NB4 (cell line): Measurements from ENCODE around the gene CRYBB1.

Source experiments
- DNase-seq: peaks from one replicate; pipeline ENCODE4 v3.0.0; 2010; ENCODE audit warnings: low read depth
- H3K4me3 ChIP-seq: one replicate; pipeline ENCODE4 v1.5.1; 2011; ENCODE audit warnings: mild to moderate bottlenecking, low read depth, low read length, moderate library complexity
- CTCF ChIP-seq: IDR thresholded peaks from one replicate; pipeline ENCODE4 v1.5.1; 2012; ENCODE audit warnings: low read depth, low read length
- MAX ChIP-seq: IDR thresholded peaks from 2 replicates; pipeline ENCODE4 v1.6.1; 2011; ENCODE audit warnings: low read depth, low read length
- MYC ChIP-seq: IDR thresholded peaks from 2 replicates; pipeline ENCODE4 v1.6.1; 2011; ENCODE audit warnings: low read depth, low read length
- POLR2A ChIP-seq: IDR thresholded peaks from 2 replicates; pipeline ENCODE4 v1.6.1; 2011; ENCODE audit warnings: mild to moderate bottlenecking; ENCODE audit not compliant: insufficient read length; ENCODE audit errors: extremely low read depth

The CRYBB1 gene

GRCh38 chr22:26589845-26590736 is 27.7 kb downstream of the CRYBB1 start, which contains the start of gene TPST2:
Gene TPST2 (minus strand): TSS chr22:26590132. CDS start chr22:26541630, 48,502 bp downstream.
- TF ChIP-seq MYC = no peak
- no peak for TF ChIP-seq CTCF
- peak; percentile 75 for TF ChIP-seq POLR2A
- TF ChIP-seq MAX = no peak
- H3K4me3 ChIP-seq = peak within 1 kb of the TSS; percentile 78
- DNase-seq = peak; percentile 79

GRCh38 chr22:26589367-26589844 is 28.4 kb downstream of the CRYBB1 start:
- DNase-seq = peak; percentile 38
- TF ChIP-seq MAX (no peak), MYC (no peak), CTCF (no peak), POLR2A (no peak)
- peak overlapping the region; percentile 78 for H3K4me3 ChIP-seq

- DNase-seq = no peak
Measured at GRCh38 chr22:26588729-26589366, 29.0 kb downstream of the CRYBB1 start.

GRCh38 chr22:26587991-26588613 is 29.7 kb downstream of the CRYBB1 start:
- no peak for TF ChIP-seq CTCF
- no peak for TF ChIP-seq MYC
- peak; percentile 71 for DNase-seq
- H3K4me3 ChIP-seq = peak overlapping the region; percentile 78

More at GRCh38 chr22:26588729-26589366, 29.0 kb downstream of the CRYBB1 start:
- TF ChIP-seq CTCF (no peak), MAX (no peak), MYC (no peak), POLR2A (no peak)
- peak overlapping the region; percentile 78 for H3K4me3 ChIP-seq

- TF ChIP-seq CTCF (no peak), POLR2A (no peak), MYC (no peak), MAX (no peak)
- DNase-seq = no peak
- H3K4me3 ChIP-seq = no peak overlapping the region
Measured at GRCh38 chr22:26586556-26587325, 31.1 kb downstream of the CRYBB1 start.
